Keratinocyte (primary cell): ENCODE measurements around the gene CKMT1A.
"Not testable (repeated sequence)": the region's sequence is repeated elsewhere in the genome, so short reads cannot be mapped to it uniquely, and the experiment has no call there.

Source experiments
- CTCF ChIP-seq, 3 experiments: IDR thresholded peaks in 1 of 3; conservative IDR thresholded peaks in 1 of 3; optimal IDR thresholded peaks in 1 of 3; 2 replicates in 2 of 3; 3 replicates in 1 of 3; pipeline versions ENCODE3 to v1.5.1; 2011; ENCODE audit warnings: low read length in 3 of 3, mild to moderate bottlenecking in 3 of 3, moderate library complexity in 2 of 3, control low read depth in 1 of 3, inconsistent platforms in 1 of 3; ENCODE audit not compliant: insufficient read depth in 2 of 3; ENCODE audit errors: extremely low read depth in 1 of 3
- EZH2 ChIP-seq: IDR thresholded peaks from one replicate; pipeline ENCODE4 v1.6.1; 2012; ENCODE audit warnings: inconsistent platforms, mild to moderate bottlenecking, low read length, moderate library complexity

DNA sequence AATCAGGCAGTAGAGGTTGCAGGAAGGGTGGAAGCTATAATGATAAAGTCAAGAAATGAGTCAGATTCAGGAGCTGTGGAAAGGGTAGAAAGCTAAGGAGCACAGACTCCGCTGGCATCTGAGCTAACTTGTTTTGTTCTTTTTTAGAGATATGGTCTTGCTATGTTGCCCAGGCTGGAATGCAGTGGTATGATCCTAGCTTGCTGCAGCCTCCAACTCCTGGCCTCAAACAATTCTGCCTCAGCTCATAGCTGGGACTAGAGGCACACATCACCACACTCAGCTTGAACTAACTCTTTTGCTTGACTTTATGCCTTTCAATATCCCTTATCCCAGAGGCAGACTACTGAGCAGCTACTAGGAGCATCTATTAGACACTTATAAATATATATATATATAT lies 32.6 kb downstream of the CKMT1A start:
- TF ChIP-seq CTCF (optimal IDR thresholded peaks at IDR 0.05 in 1 of 3, IDR thresholded peaks at IDR 0.05 in 1 of 3, conservative IDR thresholded peaks at IDR 0.05 in 1 of 3; ENCODE audit: extremely low read depth in 1 of 3, insufficient read depth in 2 of 3, low read length in 3 of 3); EZH2: not testable (repeated sequence)
